Stimulated activated CD4-positive, alpha-beta T cell treated with anti-CD3 and anti-CD28 coated beads, Interleukin-1b, Interleukin-23, amount 100 ng/mL, for 1 hour (primary cell): ENCODE measurements around the gene MMP24.
"Not testable (repeated sequence)": the region's sequence is repeated elsewhere in the genome, so short reads cannot be mapped to it uniquely, and the experiment has no call there.

Experiments
- DNase-seq, 2 donors: peaks; one replicate each; pipeline ENCODE4 v3.0.0-alpha.2; 2020; ENCODE audit warnings: low read depth in 2 of 2

The MMP24 gene

GRCh38 chr20:35311409-35311808 is 84.9 kb downstream of the MMP24 start:
- peak in 1 of 2 donors; percentile 39 for DNase-seq

GRCh38 chr20:35311822-35312221 is 85.3 kb downstream of the MMP24 start:
- DNase-seq, result no peak

GRCh38 chr20:35312318-35312717 is 85.8 kb downstream of the MMP24 start:
- DNase-seq, result no peak

GRCh38 chr20:35314816-35315631 is 88.5 kb downstream of the MMP24 start:
- DNase-seq, result no peak

- not testable (repeated sequence) for DNase-seq
Measured at GRCh38 chr20:35315632-35316020, 89.1 kb downstream of the MMP24 start.

- no peak for DNase-seq
Measured at GRCh38 chr20:35316086-35316485, 89.6 kb downstream of the MMP24 start.

- DNase-seq, result no peak
Measured at GRCh38 chr20:35317416-35318210, 91.1 kb downstream of the MMP24 start.

- DNase-seq, result no peak
Measured at GRCh38 chr20:35318502-35319157, 92.1 kb downstream of the MMP24 start.

GRCh38 chr20:35319192-35319870 is 92.8 kb downstream of the MMP24 start:
- no peak for DNase-seq

- no peak for DNase-seq
Measured at GRCh38 chr20:35319871-35320197, 93.3 kb downstream of the MMP24 start.

- no peak for DNase-seq
Measured at GRCh38 chr20:35320396-35321126, 94.1 kb downstream of the MMP24 start.

GRCh38 chr20:35325401-35325800 is 98.9 kb downstream of the MMP24 start:
- DNase-seq, result no peak

GRCh38 chr20:35326021-35326739 is 99.7 kb downstream of the MMP24 start:
- no peak for DNase-seq
